GM18511 (cell line): ENCODE data around the gene BAIAP2.

ENCODE experiments used
- ATAC-seq: cut with Tn5 transposase; IDR thresholded peaks from one replicate; pipeline ENCODE4 v1.9.1; 2021; ENCODE audit warnings: mild to moderate bottlenecking, moderate library complexity; ENCODE audit not compliant: unreplicated experiment

Gene BAIAP2, protein sequence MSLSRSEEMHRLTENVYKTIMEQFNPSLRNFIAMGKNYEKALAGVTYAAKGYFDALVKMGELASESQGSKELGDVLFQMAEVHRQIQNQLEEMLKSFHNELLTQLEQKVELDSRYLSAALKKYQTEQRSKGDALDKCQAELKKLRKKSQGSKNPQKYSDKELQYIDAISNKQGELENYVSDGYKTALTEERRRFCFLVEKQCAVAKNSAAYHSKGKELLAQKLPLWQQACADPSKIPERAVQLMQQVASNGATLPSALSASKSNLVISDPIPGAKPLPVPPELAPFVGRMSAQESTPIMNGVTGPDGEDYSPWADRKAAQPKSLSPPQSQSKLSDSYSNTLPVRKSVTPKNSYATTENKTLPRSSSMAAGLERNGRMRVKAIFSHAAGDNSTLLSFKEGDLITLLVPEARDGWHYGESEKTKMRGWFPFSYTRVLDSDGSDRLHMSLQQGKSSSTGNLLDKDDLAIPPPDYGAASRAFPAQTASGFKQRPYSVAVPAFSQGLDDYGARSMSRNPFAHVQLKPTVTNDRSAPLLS

DNA sequence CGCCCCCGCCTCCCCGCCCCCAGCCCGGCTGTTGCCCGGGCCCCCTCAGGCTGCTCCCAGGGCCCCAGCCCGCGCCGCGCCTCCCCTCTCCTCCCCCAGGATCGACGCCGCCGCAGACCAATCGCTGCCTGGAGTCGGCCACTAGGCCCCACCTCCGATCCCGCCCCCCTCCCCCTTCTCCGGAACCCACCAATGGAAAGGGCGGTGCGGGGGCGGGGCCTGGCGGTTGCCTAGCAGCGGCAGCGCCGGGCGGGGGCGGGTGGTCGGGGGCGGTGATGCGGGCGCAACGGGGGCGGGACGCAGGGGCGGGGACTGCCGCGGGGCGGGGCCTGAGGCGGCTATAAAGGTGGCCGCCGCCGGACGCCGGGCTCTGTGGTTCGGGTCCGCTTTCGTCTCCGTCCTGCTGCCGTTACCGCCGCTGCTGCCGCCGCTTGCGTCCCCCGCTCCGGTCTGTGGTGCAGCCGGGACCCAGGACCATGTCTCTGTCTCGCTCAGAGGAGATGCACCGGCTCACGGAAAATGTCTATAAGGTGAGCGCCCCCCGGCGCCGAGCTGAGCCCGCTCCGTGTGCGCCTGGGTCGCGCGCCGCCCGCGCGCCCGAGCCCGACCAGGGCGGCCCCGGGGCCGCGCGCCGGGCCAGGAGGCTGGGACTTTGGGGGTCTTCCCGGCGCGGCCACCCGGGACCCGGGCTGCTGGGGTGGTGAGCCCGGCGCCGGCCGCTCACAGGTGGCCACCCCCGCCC, at the start of gene BAIAP2:
TSS of gene BAIAP2 (plus strand) at position 373 of the 742 bp plus-strand sequence. CDS start at position 477, 104 bp downstream.
- peak; percentile 67 for ATAC-seq

DNA sequence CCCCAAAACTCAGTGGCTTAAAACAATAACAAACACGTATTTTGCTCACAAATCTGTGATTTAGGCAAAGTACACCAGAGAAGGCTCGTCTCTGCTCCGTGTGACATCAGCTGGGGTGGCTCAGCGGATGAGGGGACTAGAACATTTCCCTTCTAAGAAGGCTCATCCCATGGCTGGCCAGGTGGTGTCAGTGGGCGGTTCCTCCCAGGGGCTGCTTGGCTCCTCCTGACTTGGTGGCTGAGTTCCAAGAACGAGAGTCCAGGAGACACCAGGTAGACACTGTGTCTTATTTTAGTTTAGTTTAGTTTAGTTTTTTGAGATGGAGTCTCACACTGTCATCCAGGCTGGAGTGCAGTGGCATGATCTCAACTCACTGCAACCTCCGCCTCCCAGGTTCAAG, 48.9 kb upstream of the BAIAP2 start:
- ATAC-seq = no peak

DNA sequence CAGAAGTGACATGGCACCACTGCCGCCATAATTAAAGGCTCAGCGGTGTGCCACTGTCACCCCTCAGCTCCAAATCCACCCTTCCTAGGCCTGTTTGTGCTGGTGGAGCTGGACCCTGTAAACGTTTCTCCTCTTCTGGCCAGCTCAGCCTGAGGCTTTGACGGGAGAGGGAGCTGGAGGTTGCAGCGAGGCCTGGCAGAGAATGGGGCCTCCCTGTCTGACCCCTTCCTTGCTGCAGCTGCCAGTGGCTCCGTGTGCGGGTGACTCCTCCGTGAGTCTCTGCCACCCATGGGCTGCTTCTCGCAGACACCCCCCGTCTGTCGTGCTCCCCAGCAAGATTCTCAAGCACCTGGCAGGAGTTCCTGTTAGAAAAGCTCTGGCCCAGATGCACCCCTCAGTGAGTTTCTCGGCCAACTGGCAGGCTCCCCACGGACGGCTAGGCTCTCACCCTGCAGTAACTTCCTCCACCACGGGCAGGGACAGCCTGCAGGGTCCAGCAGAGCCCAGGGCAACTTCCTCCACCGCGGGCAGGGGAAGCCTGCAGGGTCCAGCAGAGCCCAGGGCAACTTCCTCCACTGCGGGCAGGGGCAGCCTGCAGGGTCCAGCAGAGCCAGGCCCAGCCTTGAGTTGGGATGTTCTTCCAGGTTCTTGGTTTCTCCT, 48.0 kb upstream of the BAIAP2 start:
- no peak for ATAC-seq

DNA sequence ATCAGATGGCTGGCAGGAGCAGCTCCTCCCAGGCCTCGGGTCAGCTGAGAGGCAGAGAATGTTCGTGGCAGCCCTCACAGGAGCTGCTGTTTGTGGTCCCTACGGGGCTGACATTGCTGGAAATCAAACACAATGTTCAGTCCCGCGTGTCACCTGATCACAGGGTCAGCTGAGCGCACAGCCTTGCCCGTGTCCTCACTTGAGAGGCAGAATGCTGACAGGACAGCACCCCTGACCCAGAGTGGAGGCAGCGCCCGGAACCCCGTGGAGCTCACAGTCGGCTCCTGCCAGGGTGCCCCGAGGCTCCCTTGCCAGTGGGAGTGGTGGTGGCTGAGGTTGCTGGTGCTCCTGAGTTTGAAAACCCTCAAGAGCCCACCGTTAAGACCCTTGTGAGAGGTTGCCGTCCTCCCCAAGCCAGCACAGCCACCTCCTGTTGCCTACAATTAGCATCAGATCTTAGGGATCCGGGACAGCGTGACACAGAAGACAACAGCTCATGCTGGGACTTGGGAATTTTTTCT, 47.0 kb upstream of the BAIAP2 start:
- no peak for ATAC-seq

DNA sequence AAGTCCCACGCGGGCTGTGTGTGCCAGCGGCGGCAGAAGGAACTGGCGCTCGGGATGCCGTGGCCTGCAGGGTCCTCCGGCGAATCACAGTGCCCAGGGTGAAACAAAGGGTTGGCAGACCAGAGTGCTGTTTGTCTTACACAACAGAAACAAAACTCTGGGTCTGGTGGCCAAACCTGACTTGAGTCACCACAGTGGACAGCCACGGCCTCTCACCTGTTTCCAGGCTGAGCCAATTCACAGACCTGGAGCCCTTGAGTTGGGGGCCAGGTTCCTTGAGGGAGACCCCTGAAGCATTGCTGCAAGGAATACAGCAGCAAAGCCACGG, 45.4 kb upstream of the BAIAP2 start:
- no peak for ATAC-seq

DNA sequence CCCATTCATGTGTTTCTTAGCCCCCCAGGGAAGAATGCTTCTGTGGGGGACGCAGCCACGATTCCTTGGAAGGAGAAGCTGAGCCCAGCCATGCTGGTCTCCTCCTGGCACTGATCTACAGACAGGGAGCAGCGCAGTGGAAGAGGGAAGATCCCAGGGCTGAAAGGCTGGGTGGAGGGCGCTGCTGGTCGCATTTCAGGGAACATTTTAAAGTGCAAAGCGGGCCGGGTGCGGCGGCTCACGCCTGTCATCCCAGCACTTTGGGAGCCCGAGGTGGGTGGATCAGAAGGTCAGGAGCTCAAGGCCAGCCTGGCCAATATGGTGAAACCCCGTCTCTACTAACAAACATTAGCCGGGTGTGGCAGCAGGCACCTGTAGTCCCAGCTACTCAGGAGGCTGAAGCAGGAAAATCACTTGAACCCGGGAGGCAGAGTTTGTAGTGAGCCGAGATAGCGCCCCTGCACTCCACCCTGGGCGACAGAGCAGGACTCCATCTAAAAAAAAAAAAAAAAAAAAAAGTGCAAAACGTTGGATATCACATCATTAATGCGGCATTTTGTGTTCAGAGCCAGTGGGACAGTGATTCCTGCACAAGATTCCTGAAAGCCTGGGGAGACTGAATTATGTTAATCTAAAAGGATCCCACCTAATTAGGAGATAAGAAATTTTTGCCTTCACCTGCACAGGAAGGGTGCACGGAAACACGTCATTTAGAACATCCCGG, 43.9 kb upstream of the BAIAP2 start:
- no peak for ATAC-seq

DNA sequence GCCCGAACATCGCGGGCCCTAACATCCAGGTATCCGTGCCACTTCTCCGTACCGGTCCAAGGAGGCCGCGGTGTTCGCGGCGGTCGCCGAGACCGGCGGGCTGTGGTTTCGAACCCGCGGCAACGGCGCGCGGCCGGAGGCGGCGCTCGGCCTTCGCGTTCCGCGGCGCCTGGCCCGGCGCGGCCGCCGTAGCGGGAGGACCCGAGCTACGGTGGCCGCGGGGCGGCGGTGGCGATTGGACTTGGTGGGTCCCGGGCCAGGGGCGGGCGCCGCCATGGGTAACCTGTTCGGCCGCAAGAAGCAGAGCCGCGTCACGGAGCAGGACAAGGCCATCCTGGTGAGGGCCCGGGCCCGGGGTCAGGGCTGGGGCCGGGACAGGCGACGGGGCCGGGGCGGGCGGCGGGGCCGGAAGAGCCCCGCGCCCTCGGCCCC, 43.3 kb upstream of the BAIAP2 start, which contains the start of gene CHMP6:
TSS of gene CHMP6 (plus strand) at position 197 of the 432 bp plus-strand sequence. CDS start at position 275, 78 bp downstream.
- ATAC-seq = no peak

DNA sequence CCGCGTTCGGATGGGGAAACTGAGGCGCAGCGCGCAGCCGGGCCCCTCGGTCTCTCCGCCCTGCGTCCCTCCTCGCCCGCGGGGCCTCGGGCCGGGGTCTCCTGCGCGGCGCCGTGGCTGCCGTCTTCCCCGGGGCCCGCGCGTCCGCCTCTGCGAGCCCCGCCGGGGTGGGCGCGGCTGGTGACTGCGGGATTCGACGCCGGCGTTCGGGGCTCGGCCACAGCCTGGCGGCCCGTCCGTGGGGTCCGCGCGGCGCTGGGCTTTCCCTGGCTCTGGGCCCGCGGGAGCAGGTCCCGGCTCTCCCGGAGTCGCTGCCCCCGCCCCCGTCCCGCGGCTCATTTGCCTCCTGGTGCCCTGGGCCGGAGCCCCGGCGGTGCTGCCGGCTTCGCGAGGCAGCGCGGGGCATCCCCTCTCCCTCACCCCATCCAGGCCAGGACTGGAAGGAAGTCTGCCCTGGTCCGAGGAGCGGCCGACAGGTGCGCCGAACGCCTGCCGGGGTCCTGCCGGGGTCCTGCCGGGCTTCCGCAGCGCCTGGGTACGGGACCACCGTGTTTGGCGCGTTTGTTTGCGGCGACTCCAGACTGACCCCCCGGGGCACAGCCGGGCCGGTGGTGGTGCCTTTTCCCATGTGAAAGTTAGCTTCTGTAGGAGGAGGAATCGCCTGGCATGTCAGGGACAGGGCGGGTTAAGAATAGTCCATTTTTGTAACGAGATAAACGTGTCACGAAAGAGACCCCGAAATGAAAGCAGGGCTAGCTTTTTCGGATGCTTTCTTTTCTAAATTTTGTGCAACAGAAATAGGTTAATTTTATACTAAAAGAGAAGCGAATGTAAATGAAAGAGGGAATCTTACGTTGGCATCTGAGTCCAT, 42.6 kb upstream of the BAIAP2 start:
- ATAC-seq = no peak

DNA sequence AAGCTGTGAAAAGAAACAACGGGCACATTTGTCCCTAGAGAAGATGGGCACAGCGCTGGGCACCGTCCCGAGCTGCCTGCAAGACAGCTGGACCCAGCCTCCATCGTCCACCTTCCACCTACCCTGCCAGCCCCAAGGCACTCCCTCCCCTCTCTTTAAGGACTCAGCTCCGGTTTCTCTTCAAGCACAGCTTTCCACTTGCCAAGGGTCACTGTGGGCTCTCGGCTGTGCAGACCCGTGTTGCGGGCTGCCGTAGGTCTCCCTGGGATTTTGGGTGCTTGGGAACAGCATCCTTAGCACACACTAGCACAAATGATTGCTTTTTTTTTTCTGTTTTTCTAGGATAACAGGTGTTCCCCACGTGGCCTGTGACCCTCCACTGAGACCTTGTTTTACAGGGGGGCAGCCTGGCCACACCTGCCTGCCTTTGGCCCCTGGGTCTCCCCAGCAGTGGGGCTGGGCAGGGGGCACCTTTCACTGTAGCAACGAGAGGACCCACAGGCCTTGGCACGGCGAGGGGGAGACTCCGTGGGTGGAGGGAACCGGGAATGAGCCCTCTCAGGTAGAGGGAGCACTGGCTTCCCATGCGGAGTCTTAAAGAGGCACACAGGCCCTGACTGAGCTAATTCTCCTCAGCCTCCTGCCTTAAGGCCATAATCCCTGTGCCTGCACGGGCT, 41.9 kb upstream of the BAIAP2 start:
- no peak for ATAC-seq

DNA sequence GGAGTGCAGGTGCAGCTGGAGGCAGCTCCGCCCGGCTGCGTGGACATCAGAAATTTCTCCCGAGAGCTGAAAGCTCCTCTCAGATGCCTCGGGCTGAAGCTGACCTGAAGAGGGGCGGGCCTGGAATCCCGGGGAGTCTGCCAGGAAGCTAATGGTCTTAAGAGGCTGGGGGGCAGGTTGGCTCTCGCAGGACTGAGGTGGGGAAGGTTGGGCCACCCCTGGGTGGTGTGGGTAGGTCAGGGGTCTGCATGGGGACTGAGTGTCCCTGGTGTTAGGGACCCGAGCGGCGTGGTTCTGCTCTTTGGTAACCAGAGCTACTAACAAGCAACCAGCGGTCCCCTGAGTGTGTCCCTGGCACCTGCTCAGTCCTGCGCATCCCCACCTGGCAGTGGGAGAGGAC, 39.8 kb upstream of the BAIAP2 start:
- ATAC-seq = no peak

DNA sequence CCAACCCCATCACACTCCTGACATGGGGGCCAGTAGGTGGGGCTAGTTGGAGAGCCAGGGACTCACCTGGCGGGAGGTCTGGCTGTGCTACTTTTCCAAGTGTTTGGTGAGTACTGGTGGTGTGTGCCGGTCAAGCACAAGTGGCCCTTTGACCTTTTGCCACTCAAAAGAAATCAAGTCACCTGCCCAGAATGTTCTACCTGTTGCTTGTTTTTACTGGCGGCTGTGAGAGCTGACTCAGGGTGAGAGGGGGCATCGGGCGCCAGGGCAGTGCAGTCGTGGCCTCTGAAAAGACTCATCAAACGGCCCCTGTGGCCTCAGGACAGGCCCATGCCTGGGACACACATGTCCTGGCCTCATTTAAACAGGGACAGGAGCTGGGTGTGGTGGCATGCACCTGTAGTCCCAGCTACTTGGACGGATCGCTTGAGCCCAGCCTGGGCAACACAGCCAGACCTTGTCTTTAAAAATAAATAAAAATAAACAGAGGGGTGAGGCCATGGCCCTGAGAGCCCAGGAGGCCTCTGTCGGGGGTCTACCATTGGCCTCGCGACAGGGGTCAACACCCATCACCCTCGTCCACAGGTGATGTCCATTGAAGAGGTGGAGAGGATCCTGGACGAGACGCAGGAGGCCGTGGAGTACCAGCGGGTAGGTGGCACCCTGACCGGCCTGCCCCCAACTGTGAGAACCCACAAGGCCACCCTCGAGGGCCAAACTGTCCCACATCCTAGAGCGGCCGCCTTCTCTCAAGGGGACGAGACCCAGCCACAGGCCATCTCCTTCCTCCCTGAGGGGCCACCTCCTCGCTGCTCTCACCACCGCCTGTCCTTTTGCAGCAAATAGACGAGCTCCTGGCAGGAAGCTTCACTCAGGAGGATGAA, 38.3 kb upstream of the BAIAP2 start:
- ATAC-seq = no peak

DNA sequence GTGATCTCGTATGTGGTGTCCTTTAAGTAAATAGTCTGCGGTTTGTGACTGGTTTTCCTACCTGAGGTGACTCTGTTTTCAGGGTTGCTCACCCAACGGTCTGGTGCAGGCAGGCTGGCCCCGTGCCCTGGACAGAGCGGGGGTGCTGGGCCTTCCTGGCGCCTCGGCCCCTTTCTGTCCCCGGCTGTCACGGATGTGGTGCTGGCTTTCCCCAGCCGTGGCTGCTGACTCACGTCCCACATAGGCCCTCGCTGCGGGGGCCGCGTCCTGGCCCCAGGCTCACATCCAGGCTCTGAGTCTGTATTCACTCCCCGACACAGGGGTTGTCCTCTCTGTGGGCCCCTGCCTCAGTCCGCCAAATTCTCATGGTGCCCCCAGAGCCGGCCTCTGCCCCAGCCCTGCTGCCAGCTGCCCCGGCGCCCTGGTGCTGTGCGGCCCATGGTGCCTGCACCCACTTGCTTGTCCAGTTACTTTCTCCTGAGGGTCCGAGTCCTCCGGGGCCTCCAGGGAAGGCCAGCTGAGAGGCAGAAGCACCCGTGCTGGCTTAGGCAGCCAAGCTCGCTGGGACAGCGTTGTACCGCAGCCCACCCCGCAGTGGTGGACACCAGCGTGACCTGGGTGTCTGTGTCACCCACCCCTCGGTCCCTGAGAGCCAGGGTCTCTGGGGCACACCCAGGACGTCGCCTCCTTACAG, 37.4 kb upstream of the BAIAP2 start:
- ATAC-seq = no peak

DNA sequence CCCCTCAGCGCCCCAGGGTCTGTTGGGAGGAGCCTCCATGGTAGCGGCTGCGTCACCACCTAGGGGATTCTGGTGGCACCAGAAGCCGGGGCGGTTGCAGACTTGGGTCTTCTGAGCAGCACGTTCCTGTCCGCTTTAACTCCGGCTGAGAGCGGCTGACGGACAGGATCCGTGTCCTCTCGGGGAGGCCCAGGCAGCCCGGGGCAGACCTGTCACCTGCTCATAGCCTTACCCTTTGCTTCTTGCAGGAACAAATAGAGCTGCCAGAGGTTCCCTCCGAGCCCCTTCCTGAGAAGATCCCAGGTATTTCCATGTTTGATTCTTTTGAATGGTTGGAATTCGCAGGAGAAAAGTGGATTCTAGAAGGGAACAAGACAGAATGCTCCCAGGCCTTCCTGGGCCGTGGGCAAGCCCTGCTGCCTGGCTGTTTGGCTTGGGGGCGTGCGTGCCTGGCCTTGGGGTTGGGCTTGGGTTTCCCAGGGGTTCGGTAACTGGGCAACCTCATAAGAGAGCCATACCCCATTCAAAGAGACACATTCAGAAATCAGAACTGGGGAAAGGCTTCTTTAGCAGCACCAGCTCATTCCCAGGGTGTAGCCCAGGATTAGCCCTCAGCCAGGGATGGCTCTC, 36.7 kb upstream of the BAIAP2 start:
- ATAC-seq = no peak

DNA sequence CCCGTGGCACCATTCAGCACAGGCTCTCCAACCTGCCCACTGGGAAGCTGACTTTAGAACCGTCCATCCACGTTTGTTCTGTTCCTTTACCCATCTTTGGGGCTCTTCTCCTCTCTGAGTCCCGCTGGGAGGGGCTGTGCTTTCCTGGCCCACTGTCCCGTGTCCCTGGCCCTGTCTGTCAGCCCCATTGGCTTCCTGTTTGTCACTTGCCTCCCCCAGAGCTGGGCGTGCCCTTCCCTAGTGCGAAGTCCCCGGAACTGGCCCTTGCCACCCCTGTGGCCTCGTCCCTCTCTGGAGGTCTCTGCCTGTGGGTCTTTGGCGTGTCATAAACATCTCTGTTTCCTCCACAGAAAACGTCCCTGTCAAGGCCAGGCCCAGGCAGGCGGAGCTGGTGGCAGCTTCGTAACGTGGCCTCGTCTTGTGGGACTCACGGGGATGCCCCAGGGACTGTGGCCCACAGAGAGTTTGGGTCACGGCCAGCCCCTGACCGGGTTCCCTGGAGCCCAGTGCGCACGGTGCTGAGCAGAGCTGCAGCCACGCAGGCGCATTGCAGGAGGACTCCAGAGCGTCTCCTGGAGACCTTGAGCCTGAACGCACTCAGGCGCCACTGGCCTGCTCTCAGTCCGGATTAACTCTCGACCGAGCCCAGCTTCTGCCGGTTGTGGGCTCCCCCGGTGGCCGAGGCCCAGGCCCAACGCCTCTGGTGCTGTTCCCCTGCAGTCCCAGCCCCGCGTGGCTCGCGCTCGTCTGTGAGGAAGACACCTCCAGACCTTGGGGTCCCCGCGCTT, 36.0 kb upstream of the BAIAP2 start:
- no peak for ATAC-seq

DNA sequence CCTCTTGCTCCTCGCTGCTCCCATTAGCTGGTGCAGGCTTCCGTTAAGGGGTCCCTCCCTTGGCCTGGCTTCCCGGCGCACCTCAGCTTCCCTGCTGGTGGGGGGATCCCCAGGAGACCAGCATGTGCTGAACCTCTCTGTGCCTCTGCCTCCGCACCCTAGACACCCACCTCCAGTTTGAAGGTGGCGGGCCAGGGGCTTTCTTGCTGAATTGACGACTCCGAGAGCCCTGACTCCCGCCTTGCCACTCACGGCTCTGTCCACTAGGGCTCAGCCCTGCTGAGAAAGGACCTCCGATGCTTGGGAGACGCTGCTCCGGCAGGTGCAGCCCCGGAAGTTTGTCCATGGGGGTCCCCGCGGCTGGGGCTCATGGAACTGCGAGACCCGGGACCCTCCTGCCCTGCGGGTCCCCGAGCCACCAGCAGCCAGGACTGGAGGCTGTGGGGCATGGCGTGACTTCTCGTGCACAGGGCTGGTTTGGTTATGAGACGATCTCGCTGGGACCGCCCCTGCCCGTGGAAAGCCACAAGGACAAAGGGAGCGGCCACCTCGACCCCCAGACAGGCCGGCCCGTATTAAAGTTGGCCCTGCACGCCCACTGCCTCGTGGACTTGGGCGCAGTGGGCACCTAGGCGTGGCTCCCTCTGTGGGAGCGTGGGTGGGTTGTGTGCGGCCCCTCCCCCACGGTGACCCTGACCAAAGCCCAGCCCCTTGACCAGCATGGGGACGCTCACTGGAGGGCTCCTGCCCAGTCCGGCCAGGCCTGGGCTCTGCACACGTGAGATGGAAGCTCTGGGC, 35.2 kb upstream of the BAIAP2 start:
- no peak for ATAC-seq

DNA sequence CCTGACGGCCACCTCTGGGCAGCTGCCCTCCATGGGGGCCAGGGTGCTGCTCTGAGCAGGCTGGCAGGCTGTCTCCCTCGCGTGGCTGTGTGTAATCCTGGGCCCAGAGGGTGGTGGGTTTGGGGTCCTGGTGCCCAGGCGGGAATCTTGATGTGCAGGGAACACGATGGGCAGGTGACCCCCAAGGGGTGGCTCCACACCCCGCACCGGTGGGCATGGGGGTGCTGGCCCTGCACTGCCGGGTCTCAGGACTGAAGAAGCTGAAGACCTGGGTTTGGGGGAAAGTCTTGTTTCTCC, 34.7 kb upstream of the BAIAP2 start:
- no peak for ATAC-seq
